Coronary artery (tissue), 2 donors: ENCODE measurements around the gene WDR37.
A peak's percentile ranks its signal among the peaks of the same experiment; 100 is the strongest.

Source experiments
- DNase-seq: peaks from one replicate; pipeline ENCODE4 v3.0.0-alpha.2; 2017; ENCODE audit warnings: low spot score
- H3K27ac ChIP-seq, 2 donors: fragments of 200-600 bp; sonication (generic); one replicate each; pipeline ENCODE4 v1.5.1; 2016 to 2019
- H3K4me3 ChIP-seq: fragments of 200-600 bp; sonication (generic); 2 replicates; pipeline ENCODE4 v1.5.1; 2016; ENCODE audit warnings: mild to moderate bottlenecking, moderate library complexity
- CTCF ChIP-seq: fragments of 200-600 bp; sonication (generic); IDR thresholded peaks from one replicate; pipeline ENCODE4 v1.5.1; 2019; ENCODE audit warnings: antibody characterized with exemption

WDR37 gene

GRCh38 chr10:1149793-1150637 lies 93.8 kb downstream of the WDR37 start:
- DNase-seq: no peak
- no peak overlapping the region for H3K4me3 ChIP-seq
- H3K27ac ChIP-seq: no peak overlapping the region
- no peak for TF ChIP-seq CTCF

- DNase-seq: peak; percentile 38
- Histone ChIP-seq H3K27ac (no peak overlapping the region), H3K4me3 (no peak overlapping the region)
- no peak for TF ChIP-seq CTCF
Measured at GRCh38 chr10:1150638-1150955, 94.4 kb downstream of the WDR37 start.

- no peak overlapping the region for H3K27ac ChIP-seq
- TF ChIP-seq CTCF: no peak
- peak; percentile 54 for DNase-seq
- H3K4me3 ChIP-seq: no peak overlapping the region
Measured at GRCh38 chr10:1151076-1152033, 95.2 kb downstream of the WDR37 start.

- peak; percentile 49 for DNase-seq
- no peak for TF ChIP-seq CTCF
- Histone ChIP-seq H3K27ac (no peak overlapping the region), H3K4me3 (no peak overlapping the region)
Measured at GRCh38 chr10:1152386-1153250, 96.4 kb downstream of the WDR37 start.

GRCh38 chr10:1153251-1153763 lies 97.1 kb downstream of the WDR37 start:
- no peak for TF ChIP-seq CTCF
- Histone ChIP-seq H3K27ac (no peak overlapping the region), H3K4me3 (no peak overlapping the region)
- DNase-seq: no peak

GRCh38 chr10:1153805-1154351 lies 97.7 kb downstream of the WDR37 start:
- no peak for TF ChIP-seq CTCF
- H3K27ac ChIP-seq: no peak overlapping the region
- DNase-seq: peak; percentile 46
- no peak overlapping the region for H3K4me3 ChIP-seq
